Stimulated activated CD8-positive, alpha-beta memory T cell treated with anti-CD3 and anti-CD28 coated beads, Interleukin-4, amount 100 ng/mL, for 1 hour (primary cell): Measurements from ENCODE around the gene DIAPH3.

Experiments used
- DNase-seq, 2 donors: peaks; one replicate each; pipeline ENCODE4 v3.0.0-alpha.2; 2020; ENCODE audit warnings: low read depth in 2 of 2, low spot score in 1 of 2

DIAPH3 gene

GRCh38 chr13:59728896-59729545 is 434.7 kb downstream of the DIAPH3 start:
- DNase-seq = no peak

GRCh38 chr13:59721926-59722910 is 441.5 kb downstream of the DIAPH3 start:
- DNase-seq = no peak

- no peak for DNase-seq
Observed at GRCh38 chr13:59715611-59716010, 448.1 kb downstream of the DIAPH3 start.

- DNase-seq = no peak
Observed at GRCh38 chr13:59710996-59711701, 452.6 kb downstream of the DIAPH3 start.

GRCh38 chr13:59710416-59710815 is 453.3 kb downstream of the DIAPH3 start:
- no peak for DNase-seq

- DNase-seq = no peak
Observed at GRCh38 chr13:59706101-59706976, 457.4 kb downstream of the DIAPH3 start.

- no peak for DNase-seq
Observed at GRCh38 chr13:59702269-59702668, 461.5 kb downstream of the DIAPH3 start.

- DNase-seq = no peak
Observed at GRCh38 chr13:59701261-59701660, 462.5 kb downstream of the DIAPH3 start.

GRCh38 chr13:59700281-59700680 is 463.4 kb downstream of the DIAPH3 start:
- no peak for DNase-seq

- DNase-seq = no peak
Observed at GRCh38 chr13:59696271-59696670, 467.5 kb downstream of the DIAPH3 start.

GRCh38 chr13:59691501-59692066 is 472.1 kb downstream of the DIAPH3 start:
- DNase-seq = no peak

GRCh38 chr13:59690857-59691500 is 472.7 kb downstream of the DIAPH3 start:
- no peak for DNase-seq

GRCh38 chr13:59689057-59689456 is 474.7 kb downstream of the DIAPH3 start:
- DNase-seq = no peak

GRCh38 chr13:59686798-59687394 is 476.8 kb downstream of the DIAPH3 start:
- DNase-seq = no peak

- DNase-seq = no peak
Observed at GRCh38 chr13:59684105-59684504, 479.6 kb downstream of the DIAPH3 start.

- no peak for DNase-seq
Observed at GRCh38 chr13:59681636-59682311, 482.0 kb downstream of the DIAPH3 start.

GRCh38 chr13:59680429-59681024 is 483.2 kb downstream of the DIAPH3 start:
- no peak for DNase-seq

- DNase-seq = no peak
Observed at GRCh38 chr13:59679254-59679653, 484.5 kb downstream of the DIAPH3 start.
